HG03025 (cell line): ENCODE results near the gene TNFSF10.

ENCODE experiments used
- ATAC-seq: cut with Tn5 transposase; IDR thresholded peaks from one replicate; pipeline ENCODE4 v1.9.1; 2021; ENCODE audit warnings: mild to moderate bottlenecking, moderate library complexity; ENCODE audit not compliant: unreplicated experiment, low FRiP score

TNFSF10 gene

GRCh38 chr3:172464306-172464705, 58.9 kb downstream of the TNFSF10 start:
- ATAC-seq = no peak

- no peak for ATAC-seq
These were observed 61.6 kb downstream of the TNFSF10 start for GRCh38 chr3:172461530-172462138.

- ATAC-seq = no peak
These were observed 66.8 kb downstream of the TNFSF10 start for GRCh38 chr3:172456404-172456803.
